HCT116 (cell line): Measurements from ENCODE around the gene FBXO22. TPM values are rescaled to one million over a fixed set of nuclear protein-coding genes. Genes with fewer than 3 reads are reported as not detected.

Experiments used
- ATAC-seq: fragments of 200-7000 bp; cut with Tn5 transposase; 2 replicates; pipeline ENCODE4 v1.9.1; 2020; ENCODE audit warnings: mild to moderate bottlenecking, moderate library complexity
- BruUV-seq: library from RNA; stranded (reverse); fragments of 400-500 nt; replicated peaks from 2 replicates; lab custom pipeline; 2021; lab: Mats Ljungman, UMichigan
- CTCF ChIA-PET: fragments of 300-600 bp; sonication (Branson Sonifier 250); formaldehyde crosslinking; loops from one replicate; lab custom pipeline; 2021; ENCODE audit warnings: antibody characterized with exemption; lab: Charles Lee
- POLR2A ChIA-PET: fragments of 300-600, 350-600 bp; sonication (Branson Sonifier 250); formaldehyde crosslinking; loops from one replicate; lab custom pipeline; 2021; ENCODE audit warnings: antibody characterized with exemption; lab: Charles Lee
- RAD21 ChIA-PET, 2 experiments: fragments of 300-600 bp; sonication (Branson Sonifier 250); formaldehyde crosslinking; loops; one replicate each; lab custom pipeline; 2023; ENCODE audit warnings: low total read pairs in 2 of 2; ENCODE audit not compliant: uncharacterized antibody in 2 of 2, unreplicated experiment in 2 of 2, low non-redundant PET in 1 of 2; lab: Charles Lee
- DNase-seq: peaks from one replicate; pipeline ENCODE4 v3.0.0-alpha.2; 2010; ENCODE audit warnings: low read depth, low spot score
- H2AFZ ChIP-seq: fragments of 200-600 bp; shearing (Covaris generic), sonication (generic); 2 replicates; pipeline ENCODE4 v1.6.1; 2017; ENCODE audit warnings: low read depth, mixed run types, mixed read lengths, antibody characterized with exemption, low read length; ENCODE audit not compliant: poor library complexity, severe bottlenecking
- H3K27ac ChIP-seq: 2 replicates; pipeline ENCODE4 v1.5.1; 2012; ENCODE audit warnings: low read depth, low read length
- H3K27me3 ChIP-seq: fragments of 200-600 bp; sonication (generic); 2 replicates; pipeline ENCODE4 v1.6.1; 2016; ENCODE audit warnings: mixed run types, low read length, mixed read lengths; ENCODE audit not compliant: insufficient read depth
- H3K36me3 ChIP-seq, 2 experiments: fragments of 200-500 bp in 1 of 2; fragments of 200-600 bp in 1 of 2; sonication (Bioruptor generic) in 1 of 2; sonication (generic) in 1 of 2; 2 replicates each; pipeline versions ENCODE4 v1.5.1 to v1.6.1; 2014 to 2016; ENCODE audit warnings: low read length in 2 of 2, inconsistent platforms in 1 of 2, mixed read lengths in 1 of 2, mixed run types in 1 of 2; ENCODE audit not compliant: insufficient read depth in 2 of 2, control insufficient read depth in 1 of 2
- H3K4me1 ChIP-seq, 2 experiments: fragments of 200-600 bp in 1 of 2; sonication (generic) in 1 of 2; 2 replicates each; pipeline versions ENCODE4 v1.5.1 to v1.6.1; 2012 to 2017; ENCODE audit warnings: low read length in 2 of 2, inconsistent platforms in 1 of 2, mild to moderate bottlenecking in 1 of 2, mixed read lengths in 1 of 2, mixed run types in 1 of 2, moderate library complexity in 1 of 2; ENCODE audit not compliant: insufficient read depth in 2 of 2, control insufficient read depth in 1 of 2
- H3K4me2 ChIP-seq: fragments of 200-600 bp; sonication (generic); 2 replicates; pipeline ENCODE4 v1.6.1; 2017; ENCODE audit warnings: mixed run types, low read length, mixed read lengths
- H3K4me3 ChIP-seq, 2 experiments: fragments of 200-600 bp in 1 of 2; sonication (generic) in 1 of 2; replicated peaks in 1 of 2; 2 replicates each; pipeline ENCODE4 v1.5.1; 2011 to 2016; ENCODE audit warnings: low read length in 2 of 2, control low read depth in 1 of 2, low read depth in 1 of 2, mild to moderate bottlenecking in 1 of 2, mixed read lengths in 1 of 2, mixed run types in 1 of 2
- H3K79me2 ChIP-seq: fragments of 200-600 bp; sonication (generic); 2 replicates; pipeline ENCODE4 v1.6.1; 2017; ENCODE audit warnings: mild to moderate bottlenecking, mixed run types, low read length, moderate library complexity, mixed read lengths; ENCODE audit not compliant: insufficient read depth
- H3K9ac ChIP-seq: fragments of 200-600 bp; sonication (generic); 2 replicates; pipeline ENCODE4 v1.6.1; 2016; ENCODE audit warnings: low read length, mixed read lengths
- H3K9me2 ChIP-seq: fragments of 200-600 bp; sonication (generic), shearing (Covaris generic); 2 replicates; pipeline ENCODE4 v1.6.1; 2017; ENCODE audit warnings: mixed run types, mild to moderate bottlenecking, moderate library complexity; ENCODE audit not compliant: insufficient read depth
- H3K9me3 ChIP-seq, 2 experiments: fragments of 200-500 bp in 1 of 2; fragments of 200-600 bp in 1 of 2; sonication (Bioruptor generic) in 1 of 2; sonication (generic) in 1 of 2; 2 replicates each; pipeline ENCODE4 v1.6.1; 2014 to 2017; ENCODE audit warnings: low read length in 2 of 2, mixed read lengths in 2 of 2, inconsistent platforms in 1 of 2, low read depth in 1 of 2, mild to moderate bottlenecking in 1 of 2, mixed run types in 1 of 2, moderate library complexity in 1 of 2; ENCODE audit not compliant: control insufficient read depth in 1 of 2, insufficient read depth in 1 of 2
- H4K20me1 ChIP-seq: fragments of 200-600 bp; sonication (generic), shearing (Covaris generic); 2 replicates; pipeline ENCODE4 v1.6.1; 2017; ENCODE audit warnings: mixed run types, mild to moderate bottlenecking, moderate library complexity; ENCODE audit not compliant: insufficient read depth
- ATF3 ChIP-seq: IDR thresholded peaks from 2 replicates; pipeline ENCODE4 v1.6.1; 2012
- ELF1 ChIP-seq: IDR thresholded peaks from 2 replicates; pipeline ENCODE4 v1.6.1; 2012; ENCODE audit warnings: low read depth, borderline replicate concordance
- EZH2 ChIP-seq: fragments of 200-600 bp; sonication (generic); IDR thresholded peaks from 2 replicates; pipeline ENCODE4 v1.6.1; 2017; ENCODE audit warnings: antibody characterized with exemption, mixed run types
- FOSL1 ChIP-seq: IDR thresholded peaks from 2 replicates; pipeline ENCODE4 v1.6.1; 2012; ENCODE audit warnings: low read depth
- JUND ChIP-seq: IDR thresholded peaks from 2 replicates; pipeline ENCODE4 v1.6.1; 2012
- POLR2A ChIP-seq: IDR thresholded peaks from 2 replicates; pipeline ENCODE4 v1.7.0; 2011; ENCODE audit warnings: borderline replicate concordance; ENCODE audit not compliant: insufficient read depth, insufficient read length; ENCODE audit errors: extremely low read depth
- POLR2AphosphoS5 ChIP-seq: IDR thresholded peaks from 2 replicates; pipeline ENCODE4 v1.6.1; 2011; ENCODE audit warnings: mild to moderate bottlenecking, low read depth, low read length, moderate library complexity
- SIN3A ChIP-seq: IDR thresholded peaks from 2 replicates; pipeline ENCODE4 v1.6.1; 2012; ENCODE audit warnings: low read depth
- SP1 ChIP-seq: IDR thresholded peaks from 2 replicates; pipeline ENCODE4 v1.6.1; 2012; ENCODE audit warnings: low read depth
- SRF ChIP-seq: IDR thresholded peaks from 2 replicates; pipeline ENCODE4 v1.6.1; 2012; ENCODE audit warnings: low read depth
- YY1 ChIP-seq: IDR thresholded peaks from 2 replicates; pipeline ENCODE4 v1.6.1; 2011; ENCODE audit warnings: low read length, low read depth, moderate library complexity, mild to moderate bottlenecking; ENCODE audit not compliant: insufficient replicate concordance; ENCODE audit errors: extremely low read depth
- ZBTB33 ChIP-seq: IDR thresholded peaks from 2 replicates; pipeline ENCODE4 v1.6.1; 2011; ENCODE audit warnings: mild to moderate bottlenecking, low read length, moderate library complexity; ENCODE audit not compliant: insufficient replicate concordance; ENCODE audit errors: extremely low read depth
- ZFX ChIP-seq: fragments of 450-650 bp; IDR thresholded peaks from 2 replicates; pipeline ENCODE4 v1.6.1; 2017
- ZNF274 ChIP-seq: fragments of 200-500 bp; sonication (Bioruptor generic); IDR thresholded peaks from 2 replicates; pipeline ENCODE4 v1.6.1; 2014; ENCODE audit warnings: mild to moderate bottlenecking, low read depth, low read length, inconsistent platforms
- intact Hi-C: fragments of 100-400 bp; cut with micrococcal nuclease; formaldehyde crosslinking; loops from 2 replicates; pipeline ENCODE4 v1.10.0; 2022
- total RNA-seq: library from RNA; stranded (reverse); gene quantifications from one replicate; pipeline ENCODE4 v1.2.1, GENCODE V29; 2021; ENCODE audit not compliant: unreplicated experiment
- TF ChIP-seq, protein P1 (sequence below): IDR thresholded peaks from 2 replicates; pipeline ENCODE4 v1.6.1; 2012

The FBXO22 gene
- total RNA-seq, 1 experiment from 2014 or later, result 60.3 TPM

- H2AFZ ChIP-seq, result no peak overlapping the region
- H3K9me2 ChIP-seq, result no peaks in the 10 kb centered on the region
- no TSS peak for BruUV-seq
- H3K9ac ChIP-seq, result no peak overlapping the region
- ChIA-PET CTCF (interaction anchor here (0.7 kb wide), 1 partner anchor 27 kb away, joined by 5 read pairs; no protein-coding TSS in a partner anchor), RAD21 (no interaction called here), POLR2A (no interaction called here)
- no peaks in the 10 kb centered on the region for H3K27me3 ChIP-seq
- intact Hi-C loops, result no loop called here
- peaks cover 32% of the 10 kb centered on the region for H3K79me2 ChIP-seq
- H3K9me3 ChIP-seq, result no peaks in the 10 kb centered on the region
- no peak overlapping the region for H3K4me3 ChIP-seq
- H3K4me1 ChIP-seq, result peaks cover 18 to 24% of the 10 kb centered on the region in 2 experiments
- H3K4me2 ChIP-seq, result peak overlapping the region; percentile 78; the same call in 1 of the 2 replicates
- peaks cover 5% of the 10 kb centered on the region; the same call in 1 of the 2 replicates for H4K20me1 ChIP-seq
- H3K36me3 ChIP-seq, result peaks cover 7 to 15% of the 10 kb centered on the region in 2 experiments; a peak in 3 of 4 replicates
- TF ChIP-seq JUND (no peak), ZBTB33 (no peak), ELF1 (no peak), FOSL1 (no peak), ZFX (no peak), EZH2 (no peak), SP1 (no peak), ATF3 (no peak), POLR2A (no peak), SIN3A (no peak), ZNF274 (no peak), YY1 (no peak), SRF (no peak), POLR2AphosphoS5 (no peak)
- TF ChIP-seq, protein P1, sequence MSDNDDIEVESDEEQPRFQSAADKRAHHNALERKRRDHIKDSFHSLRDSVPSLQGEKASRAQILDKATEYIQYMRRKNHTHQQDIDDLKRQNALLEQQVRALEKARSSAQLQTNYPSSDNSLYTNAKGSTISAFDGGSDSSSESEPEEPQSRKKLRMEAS, result no peak
- DNase-seq (no peak), ATAC-seq (no peak)
- no peak overlapping the region for H3K27ac ChIP-seq
Measured at GRCh38 chr15:75902129-75902557, 1.5 kb upstream of the FBXO22 start.
